Ishikawa (cell line): ENCODE measurements around the gene DEAF1.
A peak's percentile ranks its signal among the peaks of the same experiment; 100 is the strongest.

ENCODE experiments used
- CEBPB ChIP-seq: IDR thresholded peaks from 2 replicates; pipeline ENCODE4 v1.6.1; 2012
- CREB1 ChIP-seq: IDR thresholded peaks from 2 replicates; pipeline ENCODE4 v1.6.1; 2012; ENCODE audit warnings: low read depth
- EGR1 ChIP-seq: IDR thresholded peaks from 2 replicates; pipeline ENCODE4 v1.6.1; 2012
- EP300 ChIP-seq: IDR thresholded peaks from 2 replicates; pipeline ENCODE4 v1.6.1; 2012; ENCODE audit warnings: borderline replicate concordance
- FOXM1 ChIP-seq: IDR thresholded peaks from 2 replicates; pipeline ENCODE4 v1.6.1; 2012; ENCODE audit warnings: low read depth, borderline replicate concordance
- MAX ChIP-seq: IDR thresholded peaks from 2 replicates; pipeline ENCODE4 v1.6.1; 2012
- NFIC ChIP-seq: IDR thresholded peaks from 2 replicates; pipeline ENCODE4 v1.6.1; 2012
- RAD21 ChIP-seq: IDR thresholded peaks from 2 replicates; pipeline ENCODE4 v1.6.1; 2012; ENCODE audit warnings: low read depth
- REST ChIP-seq: IDR thresholded peaks from 2 replicates; pipeline ENCODE4 v1.6.1; 2012; ENCODE audit warnings: low read depth, mild to moderate bottlenecking
- TAF1 ChIP-seq: IDR thresholded peaks from 2 replicates; pipeline ENCODE4 v1.6.1; 2012; ENCODE audit warnings: low read depth, mild to moderate bottlenecking
- TCF12 ChIP-seq: IDR thresholded peaks from 2 replicates; pipeline ENCODE4 v1.6.1; 2012; ENCODE audit warnings: low read depth
- TEAD4 ChIP-seq: IDR thresholded peaks from 2 replicates; pipeline ENCODE4 v1.6.1; 2012
- USF1 ChIP-seq: IDR thresholded peaks from 2 replicates; pipeline ENCODE4 v1.6.1; 2012
- YY1 ChIP-seq: IDR thresholded peaks from 2 replicates; pipeline ENCODE4 v1.6.1; 2012; ENCODE audit warnings: low read depth
- ZBTB7A ChIP-seq: IDR thresholded peaks from 2 replicates; pipeline ENCODE4 v1.6.1; 2012; ENCODE audit warnings: low read depth

The DEAF1 gene

DNA sequence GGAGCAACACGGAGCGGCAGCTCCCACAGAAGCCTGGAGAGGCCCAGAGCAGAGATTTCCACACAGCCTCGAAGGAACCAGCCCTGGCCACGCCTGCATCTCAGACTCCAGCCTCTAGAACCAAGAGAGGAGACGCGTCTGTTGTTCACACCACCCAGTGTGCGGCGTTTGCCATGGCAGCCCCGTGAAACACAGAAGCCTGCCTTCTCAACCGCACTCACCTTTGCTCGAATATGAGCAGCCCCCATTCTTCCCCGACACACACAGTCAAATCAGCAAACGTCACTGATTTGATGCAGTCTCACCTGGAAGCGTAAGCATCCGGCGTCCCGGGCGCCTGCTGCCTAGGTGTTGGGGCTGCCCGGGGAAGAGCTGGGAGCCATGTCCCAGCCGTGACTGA, 38.0 kb upstream of the DEAF1 start:
- TF ChIP-seq MAX (no peak), TEAD4 (no peak), USF1 (no peak), EP300 (no peak), RAD21 (no peak), EGR1 (no peak), CREB1 (no peak), YY1 (no peak), NFIC (no peak), ZBTB7A (no peak), CEBPB (no peak), TCF12 (no peak), FOXM1 (no peak), REST (no peak), TAF1 (no peak)

- TF ChIP-seq EGR1 (no peak), MAX (no peak), REST (no peak), ZBTB7A (no peak), EP300 (no peak), CEBPB (no peak), YY1 (no peak), USF1 (no peak), RAD21 (no peak), TAF1 (no peak)
Measured at GRCh38 chr11:729492-730074, 34.6 kb upstream of the DEAF1 start.

- TF ChIP-seq YY1 (no peak), CEBPB (no peak), MAX (no peak), EGR1 (no peak), ZBTB7A (no peak), CREB1 (no peak)
Measured at GRCh38 chr11:728901-729491, 34.0 kb upstream of the DEAF1 start.

DNA sequence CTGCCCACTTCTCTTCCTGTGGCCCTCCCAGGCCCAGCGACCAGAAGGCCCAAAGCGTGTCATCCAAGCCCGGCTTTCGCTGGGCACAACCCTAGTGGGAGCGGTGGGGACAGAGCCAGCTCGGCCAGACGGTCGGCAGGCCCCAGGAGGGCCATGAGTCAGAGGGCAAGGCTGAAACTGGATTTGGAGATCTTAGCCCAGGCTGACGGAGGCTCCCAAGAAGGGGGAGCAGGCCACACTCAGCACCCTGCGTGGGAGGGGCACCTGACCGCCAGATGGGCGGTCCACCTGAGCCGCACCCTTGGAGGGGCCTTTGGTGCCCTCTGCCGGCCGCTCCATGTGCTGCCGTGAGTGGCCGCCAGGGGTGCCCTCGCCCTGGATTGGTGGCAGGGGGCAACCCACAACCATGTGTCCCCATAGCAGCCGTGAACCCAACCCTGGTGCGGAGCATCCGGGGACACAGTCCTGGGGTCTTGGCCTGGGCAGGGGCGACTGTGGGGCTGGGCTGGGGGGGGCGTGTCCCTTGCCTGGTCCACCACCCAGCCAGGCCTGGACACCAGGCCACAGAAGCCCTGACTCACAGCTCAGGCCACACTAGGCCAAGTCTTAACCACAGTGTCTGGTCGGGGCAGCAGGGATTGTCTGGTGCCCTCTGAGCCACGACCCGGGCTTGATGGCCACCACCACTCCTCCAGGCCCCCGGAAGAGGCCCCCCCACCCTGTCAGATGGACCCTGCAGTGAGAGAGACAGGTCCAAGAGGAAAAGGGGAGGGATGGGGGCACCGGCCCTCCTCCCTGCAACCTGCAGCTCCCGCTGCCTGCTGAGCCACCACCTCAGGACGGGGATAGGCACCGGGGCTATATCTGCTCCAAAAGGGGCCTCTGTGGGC, 33.1 kb upstream of the DEAF1 start:
- TF ChIP-seq EP300 (peak; percentile 70), TEAD4 (no peak; the same call in 1 of the 2 replicates), NFIC (peak; percentile 78), USF1 (peak; percentile 87), ZBTB7A (peak; percentile 80), MAX (peak; percentile 77), REST (no peak), TAF1 (0 out of 2 replicates have a peak, but pooled peaks have one; percentile 14), FOXM1 (peak; percentile 15; the same call in 1 of the 2 replicates), TCF12 (peak; percentile 86), YY1 (peak; percentile 24; the same call in 1 of the 2 replicates), RAD21 (peak; percentile 84), CREB1 (0 out of 2 replicates have a peak, but pooled peaks have one; percentile 12), EGR1 (peak; percentile 96), CEBPB (no peak)
